HG03457 (cell line): ENCODE results near the gene SLC7A10.
"Not testable (repeated sequence)": the region's sequence is repeated elsewhere in the genome, so short reads cannot be mapped to it uniquely, and the experiment has no call there.

ENCODE experiments used
- ATAC-seq: cut with Tn5 transposase; IDR thresholded peaks from one replicate; pipeline ENCODE4 v1.9.1; 2021; ENCODE audit warnings: moderate number of reproducible peaks; ENCODE audit not compliant: unreplicated experiment

SLC7A10 gene

DNA sequence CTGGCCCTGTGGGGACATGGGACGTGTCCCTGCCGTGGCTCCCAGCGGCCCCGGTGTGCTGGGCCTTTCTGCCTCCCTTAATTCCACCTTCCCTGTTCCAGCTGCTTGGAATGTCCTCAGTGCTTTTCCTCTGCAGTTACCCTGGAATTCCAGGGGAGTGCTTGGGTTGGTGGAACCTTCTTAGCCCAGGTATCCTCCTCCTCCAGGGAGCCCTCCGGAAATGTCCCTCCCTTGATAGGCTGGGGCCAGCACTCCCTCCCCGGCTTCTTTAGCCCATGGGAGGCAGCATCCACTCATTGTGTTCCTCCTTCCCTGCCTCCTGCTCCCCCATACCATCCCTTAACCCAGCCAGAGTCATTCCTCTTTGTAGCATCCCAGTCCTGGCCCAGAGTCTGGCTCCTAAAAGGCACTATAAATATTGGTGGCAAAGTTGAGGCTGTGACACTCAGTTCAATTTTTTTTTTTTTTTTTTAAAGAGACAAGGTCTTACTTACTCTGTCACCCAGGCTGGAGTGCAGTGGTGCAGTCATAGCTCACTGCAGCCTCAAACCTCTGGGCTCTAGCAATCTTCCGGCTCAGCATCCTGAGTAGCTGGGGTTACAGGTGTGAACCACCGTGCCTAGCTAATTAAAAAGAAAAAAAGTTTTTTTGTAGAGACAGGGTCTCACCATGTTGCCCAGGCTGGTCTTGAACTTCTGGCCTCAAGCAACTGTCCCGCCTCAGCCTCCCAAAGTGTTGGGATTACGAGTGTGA is 13.7 kb upstream of the SLC7A10 start:
- ATAC-seq, result no peak

DNA sequence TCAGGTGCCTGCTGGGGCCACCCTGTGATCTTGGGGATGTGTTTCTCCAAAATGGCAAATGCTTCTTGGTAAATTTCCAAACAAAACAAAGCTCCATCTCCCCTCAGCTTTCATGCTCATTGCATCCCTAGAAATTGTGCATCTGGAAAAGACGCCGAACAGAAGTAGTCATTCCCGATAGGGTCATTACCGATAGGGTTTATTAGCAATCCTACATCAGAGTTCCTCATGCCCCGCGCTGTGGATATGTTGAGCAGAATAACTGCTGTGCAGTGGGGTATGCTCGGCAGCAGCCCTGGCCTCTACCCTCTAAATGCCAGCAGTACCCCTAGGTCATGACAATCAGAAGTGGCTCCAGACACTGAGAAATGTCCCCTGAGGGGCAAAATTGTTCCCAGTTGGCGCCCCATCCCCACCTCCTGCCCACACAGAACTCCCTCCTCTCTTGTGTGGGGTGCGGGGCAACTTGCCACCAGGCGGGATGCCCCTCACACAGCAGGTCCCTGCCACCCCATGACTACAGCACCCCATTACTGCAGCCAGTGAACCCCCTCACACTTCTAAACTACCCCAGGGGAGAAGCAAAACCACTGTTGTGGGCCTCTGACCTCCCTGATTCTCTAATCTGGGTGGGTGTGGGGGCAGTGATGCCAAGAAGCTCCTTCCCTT is 13.0 kb upstream of the SLC7A10 start:
- no peak for ATAC-seq

GRCh38 chr19:33236696-33237390 is 11.2 kb upstream of the SLC7A10 start:
- ATAC-seq, result no peak

DNA sequence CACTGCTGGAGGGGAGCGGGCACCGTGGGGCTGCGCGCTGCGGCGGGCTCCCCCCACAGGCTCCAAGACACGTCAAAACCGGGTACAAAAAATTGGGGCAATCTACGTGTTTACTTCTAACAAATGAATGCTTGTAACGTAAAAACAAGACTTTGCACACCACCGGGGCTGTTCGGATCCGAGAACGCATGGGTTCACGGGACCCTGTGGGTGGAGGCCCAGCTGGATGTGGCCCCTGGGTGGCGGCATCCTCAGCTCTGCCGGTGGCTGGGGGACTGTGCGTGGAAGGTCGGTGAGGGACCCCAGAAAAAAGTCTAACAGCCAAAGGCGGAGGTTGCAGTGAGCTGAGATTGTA is 10.3 kb upstream of the SLC7A10 start:
- no peak for ATAC-seq

- peak; percentile 96 for ATAC-seq
Observed at GRCh38 chr19:33235269-33235995, 9.8 kb upstream of the SLC7A10 start.

GRCh38 chr19:33234736-33235135 is 9.1 kb upstream of the SLC7A10 start:
- ATAC-seq, result no peak

- no peak for ATAC-seq
Observed at GRCh38 chr19:33234092-33234491, 8.4 kb upstream of the SLC7A10 start.

- no peak for ATAC-seq
Observed at GRCh38 chr19:33233056-33233873, 7.6 kb upstream of the SLC7A10 start.

- no peak for ATAC-seq
Observed at GRCh38 chr19:33232656-33233055, 7.0 kb upstream of the SLC7A10 start.

- ATAC-seq, result no peak
Observed at GRCh38 chr19:33231511-33231910, 5.9 kb upstream of the SLC7A10 start.

DNA sequence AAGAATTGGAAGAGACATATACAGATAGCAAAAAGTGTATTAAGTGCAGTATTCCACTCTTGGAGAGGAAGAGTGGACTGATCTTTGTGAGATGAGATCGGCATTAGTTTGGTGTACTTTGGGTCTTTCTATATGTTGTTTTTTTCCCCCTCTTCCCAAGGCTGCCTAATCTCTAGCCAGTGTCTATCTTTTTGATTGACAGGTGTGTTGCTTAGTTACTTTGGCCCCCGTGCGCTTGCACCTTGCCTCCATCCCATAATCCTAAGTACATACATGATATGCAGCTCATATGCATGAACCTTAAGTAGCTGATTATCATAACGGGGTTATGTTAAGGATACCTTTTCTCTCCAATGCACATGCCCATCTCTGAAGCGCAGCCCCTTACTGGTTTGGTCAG is 4.3 kb upstream of the SLC7A10 start:
- no peak for ATAC-seq

GRCh38 chr19:33227870-33228599 is 2.4 kb upstream of the SLC7A10 start:
- ATAC-seq, result no peak

DNA sequence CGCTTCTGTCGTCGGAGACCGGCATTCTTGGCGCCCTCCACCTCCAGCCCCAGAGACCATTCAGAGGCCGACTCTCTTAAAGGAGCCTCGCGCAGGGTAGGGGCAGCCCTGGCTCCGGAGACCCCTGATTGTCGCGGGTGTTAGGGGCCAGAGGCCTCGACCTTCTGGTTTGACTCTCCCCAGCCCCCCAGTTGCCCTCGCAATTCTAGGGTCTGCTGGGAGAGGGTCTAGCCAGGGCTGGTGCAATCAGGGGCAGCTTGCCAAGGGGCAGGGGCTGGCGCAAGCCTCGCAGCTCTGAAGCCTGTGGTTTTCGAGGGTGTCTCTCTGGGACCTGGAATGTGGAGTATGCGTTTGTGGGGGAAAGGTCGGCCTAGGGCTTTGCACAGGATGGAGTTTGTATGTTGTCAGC is 1.6 kb upstream of the SLC7A10 start:
- ATAC-seq, result no peak

- ATAC-seq, result no peak
Observed at GRCh38 chr19:33226550-33227241, 1.0 kb upstream of the SLC7A10 start.

DNA sequence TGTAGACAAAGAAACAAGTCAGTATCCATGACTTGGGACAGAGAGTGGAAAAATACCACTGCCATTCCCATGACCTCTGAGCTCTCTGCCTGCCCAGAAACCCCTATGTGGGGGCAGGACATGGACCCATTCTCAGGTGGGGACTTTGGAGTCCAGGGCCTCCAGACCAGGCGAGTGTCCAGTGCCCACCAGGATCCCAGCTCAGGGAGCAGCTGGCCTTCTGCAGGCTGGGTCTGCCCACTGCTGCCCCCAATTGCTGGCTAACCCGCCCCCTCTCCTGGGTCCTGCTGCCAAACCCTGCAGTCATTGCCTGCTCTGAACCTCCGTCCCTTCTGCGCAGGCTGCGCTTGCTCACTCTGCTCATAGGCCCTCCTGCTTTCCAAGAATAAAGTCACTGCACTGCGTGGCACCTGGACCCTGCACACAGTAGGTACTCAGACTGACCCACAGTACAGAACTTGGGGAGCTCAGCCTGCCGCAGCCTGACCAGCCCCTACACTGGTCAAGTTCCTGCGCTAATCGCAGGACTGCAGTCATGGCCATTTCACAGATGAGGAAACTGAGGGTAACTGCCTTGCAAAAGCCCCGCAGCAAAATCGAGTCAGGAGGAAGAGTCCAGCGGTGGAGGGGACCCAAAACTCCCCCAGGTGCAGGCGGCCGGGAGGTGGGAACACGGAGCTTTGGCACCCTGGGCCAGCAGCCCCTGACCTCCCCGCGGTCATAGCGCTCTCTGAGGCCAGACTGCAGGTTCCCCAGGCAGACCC is 774 bp downstream of the SLC7A10 start:
- ATAC-seq, result no peak

GRCh38 chr19:33222255-33222654 is 3.4 kb downstream of the SLC7A10 start:
- ATAC-seq, result not testable (repeated sequence)

- ATAC-seq, result no peak
Observed at GRCh38 chr19:33221638-33222037, 4.0 kb downstream of the SLC7A10 start.

- ATAC-seq, result no peak
Observed at GRCh38 chr19:33220735-33221134, 4.9 kb downstream of the SLC7A10 start.

- no peak for ATAC-seq
Observed at GRCh38 chr19:33220115-33220514, 5.5 kb downstream of the SLC7A10 start.
